Mucosa of gallbladder (tissue), 1 donor: ENCODE data around the gene MAP3K6. TPM values are rescaled to one million over a fixed set of nuclear protein-coding genes. Genes with fewer than 3 reads are reported as not detected.

Experiments
- DNase-seq: peaks from one replicate; pipeline ENCODE4 v3.0.0-alpha.2; 2020; ENCODE audit warnings: low spot score
- total RNA-seq: library from RNA; stranded (reverse); gene quantifications from one replicate; pipeline ENCODE4 v1.2.1, GENCODE V29; 2021
- donor health status: DM: no; HTN: no; CAD: no.

The MAP3K6 gene
- total RNA-seq, 1 donor from 2014 or later, result 50.9 TPM

DNA sequence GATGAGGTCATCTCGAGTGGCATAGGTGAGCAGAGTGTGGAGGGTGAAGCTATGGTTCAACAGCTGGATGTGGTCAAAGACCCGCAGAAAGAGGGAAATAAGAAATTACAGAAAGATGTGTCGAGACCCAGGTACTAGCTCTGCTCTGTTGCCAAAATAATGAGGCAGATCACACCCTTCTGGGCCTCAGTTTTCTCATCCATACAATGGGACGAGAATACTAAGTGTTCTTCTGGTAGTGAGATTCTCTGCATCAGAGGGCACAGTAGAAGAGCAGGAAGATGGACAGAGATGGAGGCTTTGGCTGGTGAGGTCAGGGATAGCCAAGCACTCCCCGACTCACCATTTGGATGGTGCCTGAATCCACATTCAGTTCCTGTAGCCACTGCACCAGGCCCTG, 11.1 kb downstream of the MAP3K6 start:
- no peak for DNase-seq

- no peak for DNase-seq
Observed at GRCh38 chr1:27353629-27354028, 13.1 kb downstream of the MAP3K6 start.

DNA sequence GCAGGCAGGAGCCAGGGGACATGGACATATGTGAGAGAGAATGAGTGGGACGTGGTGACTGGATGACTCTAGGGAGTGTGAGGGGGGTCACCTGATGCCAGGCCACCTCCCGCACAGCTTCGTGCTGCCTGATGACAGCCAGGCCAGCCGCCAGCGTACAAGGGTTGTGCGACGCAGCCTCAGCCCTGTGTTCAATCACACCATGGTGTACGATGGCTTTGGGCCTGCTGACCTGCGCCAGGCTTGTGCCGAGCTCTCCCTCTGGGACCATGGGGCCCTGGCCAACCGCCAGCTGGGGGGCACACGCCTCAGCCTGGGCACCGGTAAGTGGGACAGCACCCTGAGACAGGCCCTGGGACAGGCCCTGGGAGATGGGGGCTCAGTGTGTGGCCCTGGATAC, 13.6 kb downstream of the MAP3K6 start:
- no peak for DNase-seq

DNA sequence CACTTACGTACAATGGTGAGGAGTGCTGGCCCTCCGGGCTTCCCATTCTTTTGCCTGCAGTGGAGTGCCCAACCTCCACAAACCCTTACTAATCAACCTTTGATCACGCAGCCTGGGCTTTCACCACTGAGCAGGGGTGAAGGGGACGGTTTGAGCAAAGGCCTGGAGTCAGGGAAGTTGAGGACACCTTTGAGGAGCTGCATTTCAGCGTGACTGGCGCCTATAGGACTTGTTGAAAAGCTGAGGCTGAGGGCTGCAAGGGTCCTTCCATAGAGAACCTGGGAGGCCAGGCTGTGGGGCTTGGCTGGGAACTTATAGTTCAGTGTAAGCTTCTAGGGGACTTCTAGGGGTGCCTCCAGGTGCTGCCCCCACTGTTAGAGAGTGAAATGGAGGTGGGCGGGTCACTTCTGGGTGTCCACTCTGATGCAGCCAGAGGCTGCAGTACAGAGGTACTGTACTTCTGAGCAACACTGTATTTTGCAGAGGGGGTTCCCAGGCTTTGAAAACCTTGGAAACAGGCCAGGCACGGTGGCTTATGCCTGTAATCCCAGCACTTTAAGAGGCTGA, 15.1 kb downstream of the MAP3K6 start:
- DNase-seq, result no peak

DNA sequence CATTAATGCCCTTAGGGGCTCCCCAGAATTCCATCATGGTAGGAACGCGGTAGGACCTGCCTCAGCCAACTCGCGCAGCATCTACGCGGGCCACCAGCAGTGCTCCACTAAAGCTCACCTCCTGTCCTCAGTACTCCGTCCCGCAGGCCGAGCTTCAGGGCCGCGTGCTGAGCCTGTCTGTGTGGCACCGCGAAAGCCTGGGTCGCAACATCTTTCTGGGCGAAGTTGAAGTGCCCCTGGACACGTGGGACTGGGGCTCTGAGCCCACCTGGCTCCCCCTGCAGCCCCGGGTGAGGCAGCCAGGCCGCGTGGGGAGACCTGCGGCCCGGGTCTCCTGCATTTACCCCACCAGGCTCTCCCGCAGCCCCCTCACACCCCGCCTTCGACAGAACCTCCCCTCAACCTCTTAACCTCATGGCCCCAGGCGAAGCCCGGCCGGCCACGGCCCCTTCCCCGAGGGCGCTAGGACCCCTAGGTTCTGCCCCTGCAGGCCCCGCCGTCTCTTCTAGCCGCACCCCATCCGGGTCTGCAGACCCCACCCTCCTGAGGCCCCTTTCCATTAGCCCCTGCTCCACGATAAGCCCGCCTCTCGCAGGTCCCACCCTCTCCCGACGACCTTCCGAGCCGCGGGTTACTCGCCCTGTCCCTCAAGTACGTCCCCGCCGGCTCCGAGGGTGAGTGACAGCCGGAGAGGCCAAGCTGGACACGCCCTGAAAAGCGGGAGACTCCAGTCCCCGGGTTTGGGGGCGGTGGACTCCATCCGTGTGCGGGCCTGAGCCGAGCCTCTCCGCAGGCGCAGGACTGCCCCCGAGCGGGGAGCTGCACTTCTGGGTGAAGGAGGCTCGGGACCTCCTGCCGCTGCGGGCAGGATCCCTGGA, 15.9 kb downstream of the MAP3K6 start:
- no peak for DNase-seq

DNA sequence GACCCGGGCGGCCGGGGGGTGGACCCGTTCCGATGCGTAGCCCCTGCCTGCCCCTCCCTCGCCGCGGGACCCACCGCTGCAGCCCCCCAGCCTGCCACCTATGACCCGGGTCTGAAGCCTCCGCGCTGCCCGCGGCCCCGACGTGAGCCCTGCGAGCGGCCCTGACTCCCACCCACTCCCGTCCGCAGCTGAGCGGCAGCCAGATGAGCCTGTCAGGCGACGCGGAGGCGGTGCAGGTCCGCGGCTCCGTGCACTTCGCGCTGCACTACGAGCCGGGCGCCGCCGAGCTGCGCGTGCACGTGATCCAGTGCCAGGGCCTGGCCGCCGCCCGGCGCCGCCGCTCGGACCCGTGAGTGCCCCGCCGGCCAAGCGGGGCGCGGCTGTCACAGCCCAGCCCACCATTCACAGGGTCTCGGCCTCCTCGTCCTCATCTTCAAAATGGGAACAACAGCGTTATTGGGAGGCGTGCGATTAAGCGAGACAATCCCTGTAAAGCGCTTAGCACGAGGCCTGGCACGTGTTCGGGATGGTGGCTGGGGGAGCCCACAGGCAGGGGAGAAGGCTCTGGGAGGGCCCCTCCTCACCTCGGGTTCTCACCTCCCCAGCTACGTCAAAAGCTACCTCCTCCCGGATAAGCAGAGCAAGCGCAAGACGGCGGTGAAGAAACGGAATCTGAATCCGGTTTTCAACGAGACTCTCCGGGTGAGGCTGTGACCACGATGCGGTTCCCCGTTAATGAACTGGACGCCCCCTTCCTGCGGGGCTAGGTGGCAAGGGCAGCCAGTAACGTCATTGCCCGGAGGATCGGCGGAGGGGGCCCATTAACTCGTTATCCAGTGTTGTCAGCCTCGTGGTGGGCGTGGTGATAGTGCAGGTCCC, 16.7 kb downstream of the MAP3K6 start:
- peak; percentile 64 for DNase-seq

- DNase-seq, result peak; percentile 68
Observed at GRCh38 chr1:27348861-27349783, 17.6 kb downstream of the MAP3K6 start.

DNA sequence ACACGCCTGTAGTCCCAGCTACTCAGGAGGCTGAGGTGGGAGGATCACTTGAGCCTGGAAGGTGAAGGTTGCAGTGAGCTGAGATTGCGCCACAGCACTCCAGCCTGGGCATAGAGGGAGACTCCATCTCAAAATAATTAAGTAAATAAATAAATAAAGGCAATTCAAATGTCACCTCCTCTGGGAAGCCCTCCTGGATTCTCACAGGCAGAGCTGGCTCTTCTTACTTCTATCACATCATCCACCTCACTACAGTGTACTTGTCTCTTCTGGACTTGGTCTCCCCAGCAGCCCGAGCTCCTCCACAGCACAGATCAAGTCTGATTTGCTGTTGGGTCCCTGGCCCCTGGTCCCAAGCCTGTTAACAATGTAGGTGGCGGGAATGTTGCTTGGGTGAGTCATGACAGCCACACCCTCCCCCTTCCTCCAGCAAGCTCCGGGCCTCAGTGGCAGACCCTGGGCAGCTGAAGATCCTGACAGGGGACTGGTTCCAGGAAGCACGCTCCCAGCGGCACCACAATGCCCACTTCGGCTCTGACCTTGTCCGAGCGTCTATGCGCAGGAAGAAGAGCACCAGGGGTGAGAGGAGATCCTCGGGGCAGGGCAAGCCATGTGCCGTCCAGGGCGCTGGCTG, 19.7 kb downstream of the MAP3K6 start:
- no peak for DNase-seq

GRCh38 chr1:27346357-27346756, 20.4 kb downstream of the MAP3K6 start:
- no peak for DNase-seq

DNA sequence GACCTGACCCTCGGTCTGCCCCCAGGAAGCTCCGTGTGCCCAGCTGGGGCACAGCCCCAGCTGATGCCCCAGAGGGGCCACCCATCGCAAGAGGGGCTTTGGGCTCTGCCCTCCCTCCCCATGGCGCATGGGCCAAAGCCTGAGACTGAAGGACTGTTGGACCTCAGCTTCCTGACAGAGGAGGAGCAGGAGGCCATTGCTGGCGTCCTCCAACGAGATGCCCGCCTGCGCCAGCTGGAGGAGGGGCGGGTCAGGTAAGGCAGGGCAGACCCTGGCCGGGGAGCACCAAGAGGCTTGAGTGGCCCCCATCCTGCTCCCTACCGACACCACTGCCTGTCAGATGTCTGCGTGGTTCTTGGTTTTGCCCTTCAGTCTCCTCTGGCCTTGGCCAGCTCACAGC, 21.5 kb downstream of the MAP3K6 start:
- no peak for DNase-seq

- DNase-seq, result no peak
Observed at GRCh38 chr1:27343639-27344025, 23.1 kb downstream of the MAP3K6 start.

DNA sequence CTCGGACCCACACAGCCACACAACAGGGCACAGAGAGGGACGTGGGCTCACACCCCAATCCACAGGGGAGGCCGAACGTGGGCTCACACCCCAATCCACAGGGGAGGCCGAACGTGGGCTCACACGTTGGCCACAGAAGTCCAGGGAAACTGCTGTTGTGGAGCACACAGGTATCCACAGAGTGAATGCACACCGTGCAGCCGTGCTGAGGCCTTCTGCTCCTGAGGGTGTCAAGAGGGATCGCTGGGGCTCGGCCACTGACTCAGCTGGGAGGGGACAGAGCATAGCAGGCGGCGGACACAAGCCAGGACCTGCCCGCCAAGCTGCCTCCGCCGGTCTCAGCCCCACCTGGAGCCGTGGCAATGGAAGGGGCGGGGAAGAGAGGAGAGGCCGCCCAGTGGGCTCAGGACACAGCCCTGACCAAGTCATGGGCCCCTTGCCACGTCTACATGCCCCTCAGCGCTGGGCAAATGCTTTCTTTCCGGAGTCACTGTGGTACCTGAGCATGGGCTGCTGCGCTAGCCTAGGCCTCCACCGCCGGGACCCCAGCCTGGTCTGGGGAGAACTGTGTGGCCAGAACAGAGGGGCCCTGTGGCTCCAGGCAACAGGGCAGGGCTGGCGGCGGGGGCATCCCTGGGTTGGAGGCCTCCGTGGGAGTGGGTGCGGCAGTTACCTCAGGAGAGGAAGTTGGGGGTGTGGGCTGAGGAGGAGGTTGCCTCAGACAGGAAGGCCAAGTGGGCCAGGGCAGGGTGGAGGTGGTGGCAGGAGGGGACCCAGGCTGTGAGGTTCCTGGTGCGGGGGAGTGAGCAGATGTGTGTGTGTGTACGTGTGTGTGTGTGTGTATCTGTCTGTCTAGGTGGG, 23.8 kb downstream of the MAP3K6 start:
- DNase-seq, result no peak

DNA sequence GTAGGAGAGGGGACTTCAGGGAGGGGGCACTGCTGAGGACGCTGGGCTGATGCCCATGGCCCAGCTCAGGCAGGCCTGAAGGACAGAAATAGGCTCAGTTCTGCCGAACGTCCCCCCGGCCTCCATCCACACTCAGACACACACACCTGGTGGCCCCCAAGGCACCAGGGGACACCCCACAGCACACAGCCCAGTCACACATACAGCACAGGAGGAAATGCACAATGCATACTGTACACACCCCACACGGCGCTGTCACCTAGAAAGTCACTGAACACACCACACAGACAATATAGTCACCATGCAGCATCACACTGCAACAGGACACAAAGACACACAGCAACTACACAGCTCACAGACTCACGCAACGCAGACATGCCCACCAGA, 24.4 kb downstream of the MAP3K6 start:
- DNase-seq, result no peak

- peak; percentile 50 for DNase-seq
Observed at GRCh38 chr1:27341525-27342252, 25.1 kb downstream of the MAP3K6 start, which contains the start of gene SYTL1. TSS of gene SYTL1 (plus strand) at chr1:27342022. CDS start at chr1:27345335, 3,313 bp downstream.

GRCh38 chr1:27339213-27339612, 27.5 kb downstream of the MAP3K6 start:
- no peak for DNase-seq

- DNase-seq, result no peak
Observed at GRCh38 chr1:27338751-27339150, 28.0 kb downstream of the MAP3K6 start.

DNA sequence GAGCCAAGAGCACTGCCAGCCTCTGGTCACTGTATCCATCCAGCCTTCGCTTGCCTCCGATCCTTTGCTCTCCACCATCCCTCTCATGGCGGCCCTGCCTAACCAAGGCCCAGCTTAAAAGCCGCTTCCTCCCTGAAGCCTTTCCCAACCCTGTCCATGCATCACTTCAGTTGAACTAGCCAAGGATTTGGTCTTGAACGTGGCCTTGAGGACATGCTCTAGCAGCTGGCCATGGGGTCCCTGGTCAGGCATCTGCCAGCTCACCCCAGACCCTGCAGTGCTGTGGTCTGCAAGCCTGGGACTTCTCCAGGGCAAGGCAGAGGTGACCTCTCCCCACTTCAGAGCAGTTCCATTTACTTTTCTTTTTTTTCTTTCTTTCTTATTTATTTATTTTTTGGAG, 30.0 kb downstream of the MAP3K6 start:
- no peak for DNase-seq

GRCh38 chr1:27335506-27336422, 31.0 kb downstream of the MAP3K6 start:
- DNase-seq, result no peak
